NCI-H748 treated with DMSO at 0.1 percent for 48 hours (cell line): Measurements from ENCODE around the gene TAS2R50.

Source experiments
- DNase-seq: peaks from one replicate; lab custom pipeline; 2025; lab: John Stamatoyannopoulos, UW

The TAS2R50 gene

DNA sequence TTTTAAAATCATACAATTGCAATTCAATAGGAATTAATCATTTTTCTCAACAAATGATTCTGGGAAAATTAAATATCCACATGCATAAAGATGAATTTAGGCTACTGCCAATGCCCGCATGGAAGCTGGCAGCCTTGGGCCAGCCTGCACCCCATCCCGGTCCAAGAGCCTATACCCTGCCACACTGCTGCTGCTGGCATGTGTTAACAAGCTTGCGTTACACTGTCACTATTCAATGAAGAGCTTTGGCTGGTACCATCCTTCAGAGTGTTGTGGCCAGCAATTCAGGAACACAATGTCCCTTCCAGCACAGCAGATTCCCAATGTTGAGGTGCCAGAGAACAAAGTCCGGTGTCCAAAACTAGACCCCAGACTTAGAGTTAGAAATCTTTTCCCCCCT lies 34.1 kb downstream of the TAS2R50 start:
- no peak for DNase-seq

DNA sequence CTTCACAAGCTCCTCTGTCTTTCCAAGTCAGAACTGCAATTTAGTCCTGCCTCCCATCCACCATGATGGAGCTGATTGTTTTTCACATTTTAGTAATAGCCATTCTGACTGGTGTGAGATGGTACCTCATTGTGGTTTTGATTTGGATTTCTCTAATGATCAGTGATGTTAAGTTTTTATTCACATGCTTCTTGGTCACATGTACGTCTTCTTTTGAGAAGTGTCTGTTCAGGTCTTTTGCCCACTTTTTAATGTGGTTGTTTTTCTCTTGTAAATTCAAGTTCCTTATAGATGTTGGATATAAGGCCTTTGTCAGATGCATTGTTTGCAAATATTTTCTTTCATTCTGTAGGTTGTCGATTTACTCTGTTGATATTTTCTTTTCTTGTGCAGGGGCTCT lies 43.5 kb downstream of the TAS2R50 start:
- no peak for DNase-seq

DNA sequence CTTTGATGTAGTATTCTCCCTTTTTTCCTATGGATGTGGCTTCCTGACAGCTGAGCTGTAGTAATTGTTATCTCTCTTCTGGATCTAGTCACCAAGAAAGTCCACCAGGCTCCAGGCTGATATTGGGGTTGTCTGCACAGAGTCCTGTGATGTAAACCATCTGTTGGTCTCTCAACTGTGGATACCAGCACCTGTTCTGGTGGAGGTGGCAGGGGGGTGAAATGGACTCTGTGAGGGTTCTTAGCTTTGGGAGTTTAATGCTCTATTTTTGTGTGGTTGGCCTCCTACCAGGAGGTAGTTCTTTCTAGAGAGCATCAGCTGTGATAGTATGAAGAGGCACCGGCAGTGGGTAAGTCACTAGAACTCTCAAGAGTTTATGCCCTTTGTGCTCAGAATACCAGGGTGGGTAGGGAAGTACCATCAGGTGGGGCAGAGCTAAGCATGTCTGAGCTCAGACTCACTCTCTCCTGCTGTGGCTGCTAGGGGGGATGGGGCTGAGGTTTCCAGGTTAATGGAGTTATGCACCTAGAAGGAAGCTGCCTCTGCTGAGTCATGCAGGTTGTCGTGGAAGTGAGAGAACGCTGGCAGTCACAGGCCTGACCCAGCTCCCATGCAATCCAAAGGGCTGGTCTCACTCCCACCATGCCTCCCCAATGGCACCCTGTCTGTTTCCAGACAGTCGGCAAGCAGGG lies 44.6 kb downstream of the TAS2R50 start:
- no peak for DNase-seq

DNA sequence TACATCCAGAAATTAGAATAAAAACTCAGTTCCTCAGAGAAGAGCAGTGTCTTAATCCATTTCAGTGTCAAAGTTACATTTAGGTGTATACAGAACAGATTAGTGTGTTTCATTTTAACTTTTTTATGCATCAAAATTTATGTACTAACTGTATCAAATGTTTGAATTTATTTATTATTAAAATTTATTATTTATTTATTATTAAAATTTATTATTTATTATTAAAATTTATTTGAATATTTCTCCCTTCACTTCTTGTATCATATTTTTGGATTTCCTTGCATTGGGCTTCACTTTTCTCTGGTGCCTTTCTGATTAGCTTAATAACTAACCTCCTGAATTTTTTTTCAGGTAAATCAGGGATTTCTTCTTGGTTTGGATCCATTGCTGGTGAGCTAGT lies 45.3 kb downstream of the TAS2R50 start:
- DNase-seq = no peak

DNA sequence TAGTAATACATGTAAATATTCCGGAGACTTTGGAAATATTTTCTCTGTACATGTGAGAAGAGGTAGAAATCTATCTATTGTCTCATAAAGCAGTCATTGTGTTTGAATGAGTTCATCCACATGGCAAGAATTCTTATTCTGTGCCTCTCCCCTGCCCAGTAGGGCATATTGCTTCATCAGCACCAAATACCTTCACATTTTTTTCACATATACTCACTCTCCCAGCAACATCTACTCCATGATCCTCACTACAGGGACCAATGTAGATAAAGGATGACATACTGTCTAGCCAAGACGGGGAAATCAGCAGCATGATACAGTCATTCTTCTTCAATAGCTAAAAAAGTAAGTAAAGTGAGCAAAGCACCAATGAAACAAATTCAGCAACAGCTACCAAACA lies 46.3 kb downstream of the TAS2R50 start:
- DNase-seq = no peak

DNA sequence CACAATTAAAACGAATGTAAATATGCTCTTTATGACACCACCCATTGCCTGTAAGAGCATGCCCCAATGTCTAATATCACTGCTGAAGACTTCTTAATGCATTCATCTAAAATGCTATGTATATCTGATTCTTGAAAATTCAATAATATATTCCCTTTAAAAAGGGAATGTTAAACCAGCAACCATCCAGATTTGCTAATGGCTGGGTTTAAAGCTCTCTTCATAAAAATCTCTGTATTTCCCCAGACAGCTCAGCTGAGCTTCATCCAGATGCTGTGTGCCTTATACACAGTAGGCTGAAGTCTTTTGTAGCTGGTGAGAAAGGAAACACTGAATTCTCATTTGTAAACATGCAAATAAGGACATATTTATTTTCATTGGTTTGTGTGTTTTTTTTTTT lies 47.5 kb downstream of the TAS2R50 start, which contains the start of gene TAS2R14:
Gene TAS2R14, minus strand, starts transcription at position 101 of the 400 bp plus-strand sequence. Its CDS starts 56 bp downstream, at position 45.
- no peak for DNase-seq

DNA sequence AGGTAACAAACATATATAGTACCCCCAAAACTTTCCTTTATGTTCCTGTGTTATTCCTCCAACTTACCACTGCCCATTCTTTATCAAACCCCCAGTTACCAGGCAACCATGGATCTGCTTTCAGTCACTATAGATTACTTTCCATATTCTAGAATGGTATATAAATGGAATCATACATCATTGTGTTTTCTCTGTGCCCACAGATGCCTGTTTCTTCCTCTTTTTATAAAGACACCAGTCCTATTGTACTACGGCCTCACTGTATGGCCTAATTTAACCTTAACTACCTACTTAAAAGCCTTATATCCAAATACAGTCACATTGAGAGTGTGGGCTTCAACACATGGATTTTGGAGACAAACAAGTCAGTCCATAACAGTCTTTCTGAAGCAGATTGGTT lies 50.2 kb downstream of the TAS2R50 start:
- DNase-seq = no peak
